GM12892 (cell line): Measurements from ENCODE around the gene ATF1.

ENCODE experiments used
- POLR2A ChIP-seq: IDR thresholded peaks from 2 replicates; pipeline ENCODE4 v1.6.1; 2011; ENCODE audit warnings: low read depth, low read length, control low read depth
- POLR2AphosphoS5 ChIP-seq: IDR thresholded peaks from 2 replicates; pipeline ENCODE4 v1.6.1; 2011; ENCODE audit warnings: low read depth, low read length, control low read depth
- TAF1 ChIP-seq: IDR thresholded peaks from 2 replicates; pipeline ENCODE4 v1.6.1; 2011; ENCODE audit warnings: low read depth, mild to moderate bottlenecking, control low read depth, low read length, borderline replicate concordance

GRCh38 chr12:50806176-50806575 lies 42.3 kb downstream of the ATF1 start:
- TF ChIP-seq POLR2A (no peak), TAF1 (no peak), POLR2AphosphoS5 (no peak)
